GM19043 (cell line): Measurements from ENCODE around the gene STK4.
"Not testable (repeated sequence)": the region's sequence is repeated elsewhere in the genome, so short reads cannot be mapped to it uniquely, and the experiment has no call there.

ENCODE experiments used
- ATAC-seq: cut with Tn5 transposase; IDR thresholded peaks from one replicate; pipeline ENCODE4 v1.9.1; 2021; ENCODE audit warnings: low read depth; ENCODE audit not compliant: unreplicated experiment

Gene STK4

DNA sequence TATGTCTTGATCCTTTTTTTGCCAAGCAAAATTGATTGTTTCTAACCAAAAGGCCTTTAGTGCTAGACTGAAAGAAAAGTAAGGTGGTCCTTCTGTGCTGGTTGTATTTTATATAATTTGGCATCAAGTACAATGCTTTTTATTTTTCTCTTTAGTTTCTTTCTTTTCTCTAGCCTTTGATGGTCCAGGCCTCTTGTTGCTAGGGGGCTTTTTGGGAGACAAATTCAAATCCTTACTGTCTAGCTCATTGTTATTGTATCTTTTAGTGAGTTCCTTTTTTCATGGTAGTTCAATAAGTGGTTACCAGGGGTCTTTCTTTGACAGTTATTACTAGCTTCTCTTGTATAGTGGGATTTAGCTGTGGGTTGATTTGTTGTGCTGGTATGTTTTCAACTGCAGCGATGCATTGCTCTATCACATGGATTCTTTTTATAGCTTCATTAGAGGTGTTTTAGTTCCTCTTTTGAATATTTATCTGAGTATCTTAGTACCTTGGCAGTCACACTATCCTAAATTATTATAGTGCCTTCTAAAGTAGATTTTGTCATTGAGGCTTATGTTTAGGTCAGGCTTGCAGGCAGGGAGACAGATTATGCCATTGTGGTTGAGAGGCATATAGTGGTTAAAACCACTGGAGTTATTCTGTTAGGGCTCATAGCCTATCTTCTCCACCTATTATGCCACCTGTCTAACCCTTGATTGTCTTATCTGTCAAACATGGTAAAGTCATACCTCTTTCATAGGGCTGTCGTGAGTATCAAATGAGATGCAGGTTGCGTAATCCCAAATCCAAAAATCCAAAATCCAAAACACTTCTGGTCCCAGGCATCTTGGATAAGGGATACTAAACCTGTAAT lies 85.1 kb downstream of the STK4 start:
- no peak for ATAC-seq

- no peak for ATAC-seq
These were observed 86.6 kb downstream of the STK4 start for GRCh38 chr20:45052698-45053429.

GRCh38 chr20:45053430-45054351 lies 87.4 kb downstream of the STK4 start:
- no peak for ATAC-seq

DNA sequence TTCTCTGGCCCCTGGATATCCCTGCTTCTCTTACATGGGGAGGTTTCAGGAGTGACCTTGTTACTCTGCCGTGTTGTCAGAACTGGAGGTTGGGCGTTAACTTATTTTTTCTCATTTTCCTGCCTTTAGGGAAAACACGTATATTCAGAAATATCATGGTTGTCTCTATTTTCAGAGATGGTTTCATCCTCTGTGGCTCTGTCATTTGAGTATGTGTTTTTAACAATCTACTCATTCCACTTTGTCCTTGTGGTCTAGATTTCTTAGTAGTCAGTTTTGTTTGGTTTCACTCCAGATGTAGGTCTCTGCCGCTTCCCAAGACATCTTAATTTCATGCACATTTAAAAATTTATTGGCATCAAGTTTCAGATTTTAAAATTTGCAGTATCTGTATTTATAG lies 88.7 kb downstream of the STK4 start:
- ATAC-seq: no peak

DNA sequence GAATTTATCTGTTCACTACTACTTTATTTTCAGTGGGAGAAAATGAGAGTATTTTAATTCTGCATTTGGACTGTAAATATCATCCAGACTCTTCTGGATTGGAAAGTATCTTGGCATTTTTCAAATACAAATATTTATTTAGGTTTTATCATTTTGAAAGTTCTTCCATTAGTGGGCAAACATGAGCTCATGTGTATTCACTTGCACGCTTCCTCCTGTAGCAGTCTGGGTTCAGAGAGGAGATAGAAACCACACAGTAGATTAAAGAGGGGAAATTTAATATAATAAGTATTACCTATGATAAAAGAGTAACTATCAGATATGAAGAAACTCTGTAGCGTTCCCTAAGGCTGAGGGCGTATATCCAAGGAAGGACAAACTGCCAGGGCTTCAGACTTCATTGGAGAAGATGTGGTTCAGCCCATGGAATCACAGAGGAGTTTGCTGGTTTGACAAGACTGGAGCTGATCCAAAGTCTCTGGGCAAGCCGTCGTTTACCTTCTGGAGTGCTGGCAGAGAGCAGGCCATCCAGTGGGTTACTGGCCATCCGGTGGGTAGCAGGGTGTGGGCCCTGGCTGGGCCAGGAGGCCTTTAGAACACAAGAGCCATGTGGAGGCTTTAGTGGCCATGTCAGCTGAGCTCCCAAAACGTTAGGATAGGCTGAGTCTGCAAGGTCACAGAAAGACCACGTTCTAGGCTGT lies 90.3 kb downstream of the STK4 start:
- no peak for ATAC-seq

DNA sequence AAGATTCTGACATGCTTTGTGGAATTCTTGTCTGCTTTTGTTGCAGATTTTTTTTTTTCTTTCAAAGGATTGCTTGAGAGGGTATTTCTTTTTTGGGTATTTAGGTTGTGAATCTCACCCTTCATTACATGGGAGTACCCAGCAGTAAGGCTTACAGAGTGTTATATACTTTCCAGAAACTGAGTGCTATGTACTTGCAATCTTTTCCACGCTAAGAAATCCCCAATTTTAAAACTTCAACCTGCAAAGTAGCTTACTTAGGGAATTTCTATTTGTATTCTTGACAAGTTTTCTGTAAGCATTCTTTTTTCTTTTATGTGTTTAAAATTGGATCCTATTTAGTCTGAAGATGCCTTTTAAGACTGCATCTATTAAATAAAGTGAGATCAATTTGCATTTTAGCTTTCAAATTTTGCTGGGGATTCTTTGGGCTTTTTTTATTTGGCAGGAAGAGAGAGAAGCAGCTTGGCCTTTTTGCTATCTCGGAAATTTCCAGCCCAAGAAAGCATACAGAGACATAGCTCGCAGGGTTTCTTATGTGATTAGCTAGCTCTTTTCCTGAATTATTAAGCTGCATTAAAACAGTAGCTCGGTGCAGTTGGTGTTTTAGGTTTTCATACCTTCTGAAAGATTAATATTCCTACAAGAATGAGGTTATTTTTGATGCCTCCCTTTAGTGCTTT lies 92.0 kb downstream of the STK4 start:
- no peak for ATAC-seq

DNA sequence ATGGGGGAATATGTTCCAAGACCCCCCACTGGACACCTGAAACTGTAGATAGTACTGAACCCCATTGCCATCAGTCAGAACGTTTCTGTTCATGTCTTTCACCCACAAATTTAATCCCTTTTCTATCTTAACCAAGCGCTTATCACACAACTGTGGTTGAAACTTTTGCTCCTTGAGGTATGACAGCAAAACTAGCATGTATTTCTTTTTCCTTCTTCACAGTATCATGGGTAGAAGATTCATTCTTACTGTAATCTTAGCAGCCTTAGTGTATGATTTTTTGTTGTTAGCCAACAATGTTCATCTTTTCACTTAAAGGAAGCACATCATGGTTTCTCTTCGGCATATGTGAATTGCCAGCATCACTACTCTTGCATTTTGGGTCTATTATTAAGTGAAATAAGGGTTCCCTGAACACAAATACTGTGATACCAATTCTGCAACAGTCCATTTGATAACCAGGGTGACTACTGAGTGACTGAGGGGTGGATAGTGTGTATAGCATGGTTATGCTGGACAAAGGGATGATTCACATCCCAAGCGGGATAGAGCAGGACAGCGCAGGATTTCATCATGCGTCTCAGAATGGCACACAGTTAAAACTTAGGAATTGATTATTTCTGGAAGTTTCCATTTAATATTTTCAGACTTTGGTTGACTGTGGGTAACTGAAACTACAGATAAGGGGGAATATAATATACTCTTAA lies 92.9 kb downstream of the STK4 start:
- no peak for ATAC-seq

- no peak for ATAC-seq
These were observed 94.0 kb downstream of the STK4 start for GRCh38 chr20:45060294-45060693.

DNA sequence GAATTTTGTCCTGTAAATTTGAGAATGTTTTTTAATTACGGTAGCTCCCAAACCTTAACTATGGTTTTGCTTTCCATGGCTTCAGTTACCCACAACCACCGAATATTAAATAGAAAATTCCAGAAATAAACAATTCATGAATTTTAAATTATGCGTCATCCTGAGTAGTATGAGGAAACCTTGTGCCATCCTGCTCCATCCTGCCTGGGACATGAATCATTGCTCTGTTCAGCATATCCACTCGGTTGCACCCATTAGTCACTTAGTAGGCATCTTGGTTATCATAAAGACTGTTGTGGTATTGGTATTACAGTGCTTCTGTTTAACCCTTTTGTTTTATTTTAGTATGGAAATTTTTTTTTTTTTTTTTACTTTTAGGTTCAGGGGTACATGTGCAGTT lies 94.9 kb downstream of the STK4 start:
- no peak for ATAC-seq

- ATAC-seq: not testable (repeated sequence)
These were observed 96.8 kb downstream of the STK4 start for GRCh38 chr20:45063107-45063506.

- ATAC-seq: no peak
These were observed 98.5 kb downstream of the STK4 start for GRCh38 chr20:45064812-45065211.

- no peak for ATAC-seq
These were observed 100.1 kb downstream of the STK4 start for GRCh38 chr20:45066372-45066771.

DNA sequence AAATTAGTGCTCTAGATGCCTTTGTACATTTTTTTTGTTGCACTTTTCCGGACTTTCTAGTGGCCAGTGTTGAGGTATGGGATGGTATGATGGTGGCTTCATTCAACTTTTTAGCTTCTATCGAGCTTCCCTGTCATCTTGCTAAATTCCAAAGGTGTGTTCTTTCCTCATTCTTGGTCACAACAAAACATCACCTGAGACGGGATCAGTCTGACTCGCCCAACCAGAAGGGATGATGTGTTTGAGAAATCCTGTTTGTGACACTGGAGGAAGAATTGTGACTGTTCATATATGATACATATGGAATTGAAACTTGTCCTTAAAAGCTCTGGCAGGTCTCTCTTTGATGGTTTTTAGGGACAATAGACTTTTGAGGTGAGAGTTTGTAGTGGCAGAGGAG lies 100.8 kb downstream of the STK4 start:
- ATAC-seq: no peak

GRCh38 chr20:45067558-45067957 lies 101.2 kb downstream of the STK4 start:
- ATAC-seq: no peak

GRCh38 chr20:45069261-45069660 lies 102.9 kb downstream of the STK4 start:
- no peak for ATAC-seq

DNA sequence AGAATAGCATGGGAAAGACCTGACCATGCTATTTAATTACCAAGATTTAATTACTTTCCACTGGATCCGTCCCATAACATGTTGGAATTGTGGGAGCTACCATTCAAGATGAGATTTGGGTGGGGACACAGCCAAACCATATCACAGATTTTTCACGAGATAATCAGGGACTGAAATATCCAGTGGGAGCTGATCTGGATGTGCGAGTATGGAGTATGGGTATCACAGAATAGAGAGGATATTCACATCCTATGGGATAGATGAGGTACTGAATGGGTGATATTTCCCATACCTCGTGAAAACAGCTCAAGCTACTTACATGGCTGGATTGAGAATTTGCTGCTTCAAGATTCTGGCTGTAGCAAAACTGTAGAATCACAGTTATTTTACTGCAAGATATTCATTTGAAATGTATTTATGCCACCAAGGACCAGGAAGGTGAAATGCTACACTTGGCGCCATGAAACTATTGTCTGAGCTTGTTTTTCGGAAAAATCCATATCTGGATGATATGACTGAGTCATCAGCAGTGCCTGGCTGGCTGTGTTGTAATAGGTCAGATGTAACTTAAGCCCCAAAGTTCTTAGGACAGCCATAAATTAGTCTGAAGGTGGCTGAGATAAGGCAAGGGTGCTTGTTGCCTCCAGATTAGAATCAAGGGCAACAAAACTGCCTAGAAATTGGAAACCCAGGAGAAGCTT lies 104.8 kb downstream of the STK4 start:
- ATAC-seq: no peak

GRCh38 chr20:45072066-45072465 lies 105.8 kb downstream of the STK4 start:
- ATAC-seq: no peak

- ATAC-seq: no peak
These were observed 106.9 kb downstream of the STK4 start for GRCh38 chr20:45073221-45073620.

DNA sequence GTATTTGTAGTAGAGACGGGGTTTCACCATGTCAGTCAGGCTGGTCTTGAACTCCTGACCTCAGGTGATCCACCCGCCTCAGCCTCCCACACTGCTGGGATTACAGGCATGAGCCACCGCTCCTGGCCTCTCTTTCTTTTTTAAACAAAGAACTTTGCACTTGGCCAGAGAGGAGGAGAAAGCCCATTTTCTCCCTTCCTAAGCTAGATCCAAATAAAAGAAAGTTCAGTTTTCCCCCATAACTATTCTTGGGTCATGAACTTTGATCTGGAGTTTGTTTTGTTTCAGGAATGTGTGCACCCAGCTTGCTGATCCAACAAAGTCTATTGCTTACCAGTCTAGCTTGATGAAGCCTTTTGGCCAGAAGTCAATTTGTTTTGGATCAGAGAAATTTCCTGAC lies 111.2 kb downstream of the STK4 start:
- no peak for ATAC-seq
